Keratinocyte (primary cell): ENCODE results near the gene CAPN5. TPM values are rescaled to one million over a fixed set of nuclear protein-coding genes. Genes with fewer than 3 reads are reported as not detected.

Experiments used
- DNase-seq: peaks from one replicate; pipeline ENCODE4 v3.0.0-alpha.2; 2011; ENCODE audit warnings: low read depth, missing footprints, low spot score
- FAIRE-seq: peaks from 2 replicates; lab custom pipeline; 2011; peaks lifted over from hg19 to GRCh38; lab: Jason Lieb, UNC
- H2AFZ ChIP-seq: 2 replicates; pipeline ENCODE4 v1.6.0; 2012; ENCODE audit warnings: low read length, control low read depth, inconsistent platforms; ENCODE audit not compliant: control insufficient read depth
- H3K27ac ChIP-seq: 2 replicates; pipeline ENCODE4 v1.5.1; 2011; ENCODE audit warnings: low read length; ENCODE audit not compliant: control insufficient read depth, insufficient read depth
- H3K27me3 ChIP-seq: 3 replicates; pipeline ENCODE4 v1.6.0; 2011; ENCODE audit warnings: low read length; ENCODE audit not compliant: control insufficient read depth, insufficient read depth; ENCODE audit errors: extremely low read depth
- H3K36me3 ChIP-seq, 2 experiments: 2 replicates in 1 of 2; 3 replicates in 1 of 2; pipeline ENCODE4 v1.5.1; 2011; ENCODE audit warnings: low read length in 2 of 2, mild to moderate bottlenecking in 1 of 2; ENCODE audit not compliant: control insufficient read depth in 2 of 2, insufficient read depth in 2 of 2; ENCODE audit errors: extremely low read depth in 1 of 2
- H3K4me1 ChIP-seq: 3 replicates; pipeline ENCODE4 v1.5.1; 2011; ENCODE audit warnings: low read length; ENCODE audit not compliant: control insufficient read depth, insufficient read depth; ENCODE audit errors: extremely low read depth
- H3K4me2 ChIP-seq: 3 replicates; pipeline ENCODE4 v1.6.0; 2011; ENCODE audit warnings: low read depth, low read length; ENCODE audit not compliant: control insufficient read depth, insufficient read depth; ENCODE audit errors: extremely low read depth
- H3K4me3 ChIP-seq, 3 experiments: fragments of 200-600 bp in 1 of 3; sonication (generic) in 1 of 3; 2 replicates in 2 of 3; 3 replicates in 1 of 3; pipeline ENCODE4 v1.5.1; 2011 to 2016; ENCODE audit warnings: low read length in 3 of 3, mild to moderate bottlenecking in 3 of 3, control low read depth in 2 of 3, inconsistent platforms in 1 of 3, low read depth in 1 of 3, mixed read lengths in 1 of 3, mixed run types in 1 of 3, moderate library complexity in 1 of 3; ENCODE audit not compliant: control insufficient read depth in 2 of 3, insufficient read depth in 2 of 3; ENCODE audit errors: extremely low read depth in 1 of 3
- H3K79me2 ChIP-seq: 2 replicates; pipeline ENCODE4 v1.6.0; 2012; ENCODE audit warnings: low read length; ENCODE audit not compliant: control insufficient read depth, insufficient read depth
- H3K9ac ChIP-seq: 3 replicates; pipeline ENCODE4 v1.6.0; 2011; ENCODE audit warnings: low read length; ENCODE audit not compliant: control insufficient read depth, insufficient read depth; ENCODE audit errors: extremely low read depth
- H3K9me1 ChIP-seq: 3 replicates; pipeline ENCODE4 v1.6.0; 2011; ENCODE audit warnings: low read length; ENCODE audit not compliant: control insufficient read depth, insufficient read depth; ENCODE audit errors: extremely low read depth
- H3K9me3 ChIP-seq: 2 replicates; pipeline ENCODE4 v1.5.1; 2012; ENCODE audit warnings: low read depth, low read length; ENCODE audit not compliant: control insufficient read depth
- H4K20me1 ChIP-seq: 3 replicates; pipeline ENCODE4 v1.6.0; 2011; ENCODE audit warnings: low read length; ENCODE audit not compliant: control insufficient read depth, insufficient read depth; ENCODE audit errors: extremely low read depth
- EZH2 ChIP-seq: IDR thresholded peaks from one replicate; pipeline ENCODE4 v1.6.1; 2012; ENCODE audit warnings: inconsistent platforms, mild to moderate bottlenecking, low read length, moderate library complexity
- dilution Hi-C: fragments of 300-500 bp; cut with MboI; formaldehyde crosslinking; loops from one replicate; pipeline ENCODE4 v1.7.0; 2020; ENCODE audit warnings: low sequenced_read_pairs; ENCODE audit not compliant: extremely low pct_ligation_motif_present
- polyA plus RNA-seq, 5 experiments: library from polyadenylated mRNA; depleted of rRNA in 3 of 5; stranded (reverse) in 3 of 5; stranded (forward) in 1 of 5; unstranded in 1 of 5; fragments of >200 nt; gene quantifications; 1 replicate in 1 of 5; 2 replicates in 3 of 5; 3 replicates in 1 of 5; pipeline versions ENCODE4 v1.2.1 to v1.2.3, GENCODE V29; 2011 to 2012; ENCODE audit warnings: missing spikeins in 2 of 5, low read depth in 1 of 5, low replicate concordance in 1 of 5
- TF ChIP-seq, protein P1 (sequence below), 3 experiments: IDR thresholded peaks in 1 of 3; conservative IDR thresholded peaks in 1 of 3; optimal IDR thresholded peaks in 1 of 3; 2 replicates in 2 of 3; 3 replicates in 1 of 3; pipeline versions ENCODE3 to v1.5.1; 2011; ENCODE audit warnings: low read length in 3 of 3, mild to moderate bottlenecking in 3 of 3, moderate library complexity in 2 of 3, control low read depth in 1 of 3, inconsistent platforms in 1 of 3; ENCODE audit not compliant: insufficient read depth in 2 of 3; ENCODE audit errors: extremely low read depth in 1 of 3

CAPN5 gene
- polyA plus RNA-seq, 1 donor (not counting 4 experiments of a cell fraction or from before 2014, with no cell fraction given) = 1.2 TPM

DNA sequence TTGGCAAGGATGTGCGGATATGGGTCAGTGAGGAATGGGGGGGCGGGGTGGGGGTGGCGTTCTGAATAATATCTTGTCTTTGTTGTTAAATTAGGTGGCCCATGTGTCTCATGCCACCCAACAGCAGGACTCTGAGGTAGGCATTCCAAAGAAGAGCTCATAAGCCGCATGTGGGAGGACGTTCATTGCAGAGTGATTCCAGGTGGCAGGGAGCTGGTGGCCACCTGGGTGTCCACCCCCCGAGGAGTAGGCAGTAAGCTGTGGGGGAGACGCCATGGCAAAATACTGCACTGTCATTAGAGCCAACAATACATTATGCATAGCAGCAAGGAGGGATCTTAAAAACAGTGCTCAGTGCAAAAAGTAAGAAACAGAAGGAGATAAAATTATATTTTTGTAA lies 14.3 kb upstream of the CAPN5 start:
- Histone ChIP-seq H3K4me3 (no peak overlapping the region), H3K9me3 (peaks cover 6% of the 10 kb centered on the region), H3K9me1 (no peaks in the 10 kb centered on the region), H3K4me2 (no peak overlapping the region), H4K20me1 (no peaks in the 10 kb centered on the region), H3K9ac (no peak overlapping the region), H3K36me3 (no peaks in the 10 kb centered on the region), H3K27ac (no peak overlapping the region), H3K27me3 (no peaks in the 10 kb centered on the region), H3K79me2 (no peaks in the 10 kb centered on the region), H2AFZ (no peak overlapping the region), H3K4me1 (no peaks in the 10 kb centered on the region)
- TF ChIP-seq EZH2 = no peak
- TF ChIP-seq, protein P1, sequence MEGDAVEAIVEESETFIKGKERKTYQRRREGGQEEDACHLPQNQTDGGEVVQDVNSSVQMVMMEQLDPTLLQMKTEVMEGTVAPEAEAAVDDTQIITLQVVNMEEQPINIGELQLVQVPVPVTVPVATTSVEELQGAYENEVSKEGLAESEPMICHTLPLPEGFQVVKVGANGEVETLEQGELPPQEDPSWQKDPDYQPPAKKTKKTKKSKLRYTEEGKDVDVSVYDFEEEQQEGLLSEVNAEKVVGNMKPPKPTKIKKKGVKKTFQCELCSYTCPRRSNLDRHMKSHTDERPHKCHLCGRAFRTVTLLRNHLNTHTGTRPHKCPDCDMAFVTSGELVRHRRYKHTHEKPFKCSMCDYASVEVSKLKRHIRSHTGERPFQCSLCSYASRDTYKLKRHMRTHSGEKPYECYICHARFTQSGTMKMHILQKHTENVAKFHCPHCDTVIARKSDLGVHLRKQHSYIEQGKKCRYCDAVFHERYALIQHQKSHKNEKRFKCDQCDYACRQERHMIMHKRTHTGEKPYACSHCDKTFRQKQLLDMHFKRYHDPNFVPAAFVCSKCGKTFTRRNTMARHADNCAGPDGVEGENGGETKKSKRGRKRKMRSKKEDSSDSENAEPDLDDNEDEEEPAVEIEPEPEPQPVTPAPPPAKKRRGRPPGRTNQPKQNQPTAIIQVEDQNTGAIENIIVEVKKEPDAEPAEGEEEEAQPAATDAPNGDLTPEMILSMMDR (optimal IDR thresholded peaks at IDR 0.05 in 1 of 3, IDR thresholded peaks at IDR 0.05 in 1 of 3, conservative IDR thresholded peaks at IDR 0.05 in 1 of 3; ENCODE audit: extremely low read depth in 1 of 3, insufficient read depth in 2 of 3, low read length in 3 of 3) = no peak
- no peak for FAIRE-seq
- dilution Hi-C loops = no loop called here
- no peak for DNase-seq

- Histone ChIP-seq H3K27me3 (no peaks in the 10 kb centered on the region), H3K9ac (no peak overlapping the region), H3K79me2 (no peaks in the 10 kb centered on the region), H3K4me2 (no peak overlapping the region), H4K20me1 (no peaks in the 10 kb centered on the region), H3K4me3 (no peak overlapping the region), H3K4me1 (no peaks in the 10 kb centered on the region), H3K27ac (no peak overlapping the region), H3K9me1 (no peaks in the 10 kb centered on the region), H3K36me3 (no peaks in the 10 kb centered on the region), H3K9me3 (peaks cover 6% of the 10 kb centered on the region), H2AFZ (no peak overlapping the region)
- DNase-seq = no peak
- TF ChIP-seq, protein P1 (optimal IDR thresholded peaks at IDR 0.05 in 1 of 3, IDR thresholded peaks at IDR 0.05 in 1 of 3, conservative IDR thresholded peaks at IDR 0.05 in 1 of 3; ENCODE audit: extremely low read depth in 1 of 3, insufficient read depth in 2 of 3, low read length in 3 of 3) = no peak
- TF ChIP-seq EZH2 = no peak
- FAIRE-seq = no peak
- dilution Hi-C loops = no loop called here
These were observed 13.4 kb upstream of the CAPN5 start for GRCh38 chr11:77053217-77054015.
